Measurements from ENCODE around the gene S100A5.

The S100A5 gene

GRCh38 chr1:153546796-153547559, 6.2 kb upstream of the S100A5 start:
- no peak for DNase-seq

DNA sequence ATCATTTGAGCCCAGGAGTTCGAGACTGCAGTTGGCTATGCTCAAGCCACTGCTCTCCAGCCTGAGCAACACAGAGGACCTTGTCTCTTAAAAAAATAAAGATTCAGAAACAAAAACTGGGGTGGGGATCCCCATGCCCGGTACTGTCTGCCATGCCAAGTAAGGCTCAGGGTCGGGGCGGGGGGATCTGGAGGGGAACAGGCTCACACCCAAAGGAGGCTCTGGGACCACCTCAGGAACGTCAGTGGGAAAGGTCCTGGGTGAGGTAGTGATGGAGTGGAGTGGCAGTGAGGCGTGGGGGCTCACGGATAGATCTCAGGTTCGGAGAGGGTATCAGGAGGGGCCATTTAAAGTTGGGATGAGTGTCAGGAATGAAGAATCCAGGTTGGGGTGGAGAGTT, 5.6 kb upstream of the S100A5 start:
- no peak for DNase-seq

- DNase-seq: peak; percentile 90 to 92 (median 91)
These were observed 4.6 kb upstream of the S100A5 start, which contains the start of gene S100A4 for GRCh38 chr1:153545067-153546055. TSS of gene S100A4 (minus strand) at chr1:153545806. CDS start at chr1:153544794, 1,012 bp downstream.

DNA sequence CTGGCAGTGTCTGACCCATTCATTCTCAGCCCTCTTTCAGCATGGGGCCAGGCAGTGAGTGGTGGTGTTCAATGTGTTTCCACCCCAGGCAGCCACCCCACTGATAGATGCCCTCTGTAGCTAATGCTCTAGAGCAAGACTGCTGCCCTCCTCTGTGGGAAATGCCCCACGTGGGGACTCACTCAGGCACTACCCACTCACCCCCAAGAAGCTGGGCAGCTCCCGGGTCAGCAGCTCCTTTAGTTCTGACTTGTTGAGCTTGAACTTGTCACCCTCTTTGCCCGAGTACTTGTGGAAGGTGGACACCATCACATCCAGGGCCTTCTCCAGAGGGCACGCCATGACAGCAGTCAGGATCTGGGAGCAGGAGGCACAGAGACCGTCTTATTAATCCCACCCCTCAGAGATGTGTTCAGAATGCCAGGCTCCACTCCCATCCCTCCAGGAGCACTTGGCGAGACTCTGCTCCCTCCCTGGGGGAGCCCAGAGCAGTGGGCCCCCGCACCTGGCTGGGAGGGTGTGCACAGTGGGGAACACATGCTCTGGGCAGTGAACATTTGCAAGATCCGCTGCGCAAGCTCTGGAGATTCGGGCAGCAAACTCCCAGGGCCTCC, 3.8 kb upstream of the S100A5 start:
- DNase-seq: peak; percentile 34 to 56 (median 45)

DNA sequence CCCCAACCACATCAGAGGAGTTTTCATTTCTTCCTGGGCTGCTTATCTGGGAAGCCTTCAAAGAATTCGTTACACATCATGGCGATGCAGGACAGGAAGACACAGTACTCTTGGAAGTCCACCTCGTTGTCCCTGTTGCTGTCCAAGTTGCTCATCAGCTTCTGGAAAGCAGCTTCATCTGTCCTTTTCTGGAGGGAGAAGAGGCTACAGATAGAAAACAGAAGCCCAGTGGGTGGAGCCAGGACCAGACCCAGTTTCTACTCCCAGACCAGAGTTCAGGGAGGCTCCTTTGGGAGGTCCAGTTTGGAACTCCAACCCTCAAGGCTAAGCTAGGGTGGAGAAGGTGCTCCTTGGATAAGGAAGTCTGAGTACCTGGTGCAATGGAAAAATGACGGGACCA, 3.0 kb upstream of the S100A5 start:
- no peak for DNase-seq

GRCh38 chr1:153542956-153543711, 2.4 kb upstream of the S100A5 start:
- no peak for DNase-seq

- DNase-seq: no peak
These were observed 1.2 kb upstream of the S100A5 start for GRCh38 chr1:153541641-153542590.

DNA sequence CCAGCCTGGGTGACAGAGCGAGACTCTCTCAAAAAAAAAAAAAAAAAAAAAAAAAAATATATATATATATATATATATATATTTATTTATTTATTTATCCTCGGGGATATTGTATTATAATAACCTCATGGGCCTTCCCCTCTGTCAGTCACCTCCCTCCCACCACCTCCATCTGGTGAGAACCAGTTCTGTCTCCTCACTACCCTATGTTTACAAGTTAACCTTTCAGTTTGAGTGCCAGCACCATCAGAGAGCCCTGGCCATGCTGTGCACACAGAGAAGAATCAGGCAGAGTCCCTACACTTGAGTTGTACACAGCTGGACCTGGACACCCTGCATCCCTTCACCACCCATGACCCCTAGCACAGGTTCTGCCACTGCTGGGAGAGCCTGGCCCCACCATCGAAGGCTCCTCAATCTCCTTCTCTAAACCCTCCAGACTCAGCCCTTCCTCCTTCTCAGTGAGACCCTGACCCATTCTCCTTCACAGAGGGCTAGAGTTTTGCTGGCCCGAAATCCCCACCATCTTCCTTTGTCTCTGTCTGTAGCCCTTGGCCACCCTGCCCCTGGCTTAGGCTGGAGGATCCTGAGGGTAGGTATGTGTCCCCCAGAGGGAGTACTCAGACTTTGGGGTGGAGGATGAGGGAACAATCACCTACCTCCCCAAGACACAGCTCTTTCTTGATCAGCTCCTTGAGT, 1.2 kb downstream of the S100A5 start:
- no peak for DNase-seq

DNA sequence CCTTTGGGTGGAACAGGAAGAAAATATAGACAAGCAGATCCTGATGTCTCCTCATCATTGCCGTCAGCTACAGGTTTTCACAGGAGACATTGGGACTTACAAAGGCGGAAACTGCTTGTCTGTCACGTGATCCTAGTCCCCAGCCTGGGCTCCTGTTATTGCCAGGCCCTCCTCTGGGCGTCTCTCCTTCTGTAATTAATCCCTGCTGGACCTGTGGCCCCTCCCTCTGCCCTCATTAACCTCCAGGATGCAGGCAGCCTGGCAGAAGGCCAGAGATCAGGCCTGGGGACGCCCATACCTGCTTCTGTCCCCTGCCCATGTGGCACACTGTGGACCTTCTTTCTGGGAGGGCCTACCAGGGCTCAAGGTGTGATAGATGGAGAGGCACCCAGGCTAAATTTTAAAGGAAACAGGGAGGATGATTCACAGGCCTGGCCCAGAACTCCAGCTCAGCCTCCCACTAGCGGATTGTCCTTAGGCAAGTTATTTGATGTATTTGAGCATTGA, 2.4 kb downstream of the S100A5 start:
- no peak for DNase-seq

GRCh38 chr1:153537376-153537730, 3.4 kb downstream of the S100A5 start:
- DNase-seq: no peak

GRCh38 chr1:153536671-153537375, 3.9 kb downstream of the S100A5 start:
- peak; percentile 76 to 82 (median 82) for DNase-seq

- peak; percentile 87 to 92 (median 88) for DNase-seq
These were observed 4.6 kb downstream of the S100A5 start for GRCh38 chr1:153536012-153536670.

GRCh38 chr1:153535242-153536011, 5.3 kb downstream of the S100A5 start, which contains the start of gene S100A6:
TSS of gene S100A6 (minus strand) at chr1:153535991. CDS start at chr1:153535339, 652 bp downstream.
- peak; percentile 78 to 88 (median 80) for DNase-seq

GRCh38 chr1:153534925-153535241, 5.9 kb downstream of the S100A5 start:
- peak in 1 of 3 donors; percentile 17 for DNase-seq

DNA sequence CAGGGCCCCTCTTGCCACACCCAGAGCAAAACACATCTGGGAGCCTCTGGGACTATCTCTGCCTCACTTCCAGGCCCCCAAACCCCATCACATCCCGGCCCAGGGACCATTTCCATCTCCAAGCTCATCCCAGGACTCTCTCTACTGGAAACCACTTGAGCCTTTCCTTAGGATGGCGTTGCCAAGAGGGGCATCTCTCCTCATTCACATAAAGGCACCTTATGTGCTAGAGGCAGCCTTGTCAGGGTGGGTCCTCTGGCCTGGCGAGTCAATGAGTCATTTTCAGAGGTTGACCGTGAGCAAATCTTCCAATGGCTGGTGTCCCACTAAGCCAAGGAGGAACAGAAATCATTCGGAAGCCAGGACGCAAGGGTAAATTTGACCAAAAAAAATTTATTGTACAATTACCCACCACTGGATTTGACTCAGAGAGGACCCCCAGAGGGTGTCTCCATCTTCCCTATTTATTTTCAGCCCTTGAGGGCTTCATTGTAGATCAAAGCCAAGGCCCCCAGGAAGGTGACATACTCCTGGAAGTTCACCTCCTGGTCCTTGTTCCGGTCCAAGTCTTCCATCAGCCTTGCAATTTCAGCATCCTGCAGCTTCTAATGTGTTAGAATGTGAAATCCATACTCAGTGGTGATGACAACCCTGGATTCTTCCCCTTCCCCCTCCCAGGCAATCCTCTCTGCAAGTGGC, 6.4 kb downstream of the S100A5 start:
- DNase-seq: peak; percentile 42 to 54 (median 50)

DNA sequence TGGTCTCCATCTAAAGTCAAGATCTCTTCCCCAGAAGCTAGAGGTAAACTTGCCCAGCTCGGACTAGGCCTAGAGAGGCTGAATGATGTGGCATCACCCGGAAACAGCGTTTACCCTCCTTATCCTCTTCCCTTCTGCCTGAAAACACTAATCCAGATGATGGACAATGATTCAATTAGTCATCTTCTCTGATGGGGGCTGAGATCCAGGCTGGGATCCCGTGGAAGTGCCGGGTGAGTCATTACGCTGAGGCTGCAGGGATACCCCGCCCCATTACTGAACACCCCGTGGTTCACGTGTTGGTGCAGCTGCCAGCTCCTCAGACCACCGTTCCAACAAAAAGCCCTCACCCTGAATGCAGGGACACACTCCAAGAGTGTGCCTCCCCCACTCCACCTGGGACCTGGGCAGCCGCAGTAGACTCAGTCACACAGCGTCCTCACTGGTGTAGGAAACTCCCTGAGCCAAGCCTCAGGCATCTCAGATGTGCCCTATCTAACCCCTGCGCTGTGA, 7.0 kb downstream of the S100A5 start:
- DNase-seq: peak; percentile 83 to 88 (median 86)

Data from suppressor macrophage treated with lipopolysaccharide for 1 hour (primary cell).